ENCODE measurements around the gene ITGB8.

The ITGB8 gene

GRCh38 chr7:20417675-20418382 is 87.1 kb downstream of the ITGB8 start:
- no peak for DNase-seq (ENCODE audit: low read depth in 2 of 3, low spot score in 1 of 3)

- no peak for DNase-seq (ENCODE audit: low read depth in 2 of 3, low spot score in 1 of 3)
These were observed 93.8 kb downstream of the ITGB8 start for GRCh38 chr7:20424500-20424899.

- DNase-seq (ENCODE audit: low read depth in 2 of 3, low spot score in 1 of 3), result no peak
These were observed 100.0 kb downstream of the ITGB8 start for GRCh38 chr7:20430664-20431063.

DNA sequence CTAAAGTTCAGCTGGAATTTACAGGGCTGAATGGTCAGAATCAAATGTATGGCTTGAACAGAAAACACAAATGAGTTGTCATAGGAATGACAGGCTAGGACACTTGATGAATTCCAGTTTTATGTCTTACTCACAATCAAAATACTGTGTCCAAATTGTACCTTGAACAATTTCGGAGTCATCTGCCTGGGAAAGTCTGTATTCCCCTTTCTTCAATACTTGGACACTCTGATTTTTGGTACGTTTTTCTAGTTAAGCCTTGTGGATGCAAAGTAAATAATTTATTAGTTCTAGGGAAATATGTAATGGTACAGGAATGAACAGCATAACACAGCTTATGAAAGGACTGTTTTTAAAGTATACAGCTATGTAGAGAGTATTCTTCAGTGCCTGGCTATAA is 100.4 kb downstream of the ITGB8 start:
- no peak for DNase-seq (ENCODE audit: low read depth in 2 of 3, low spot score in 1 of 3)

DNA sequence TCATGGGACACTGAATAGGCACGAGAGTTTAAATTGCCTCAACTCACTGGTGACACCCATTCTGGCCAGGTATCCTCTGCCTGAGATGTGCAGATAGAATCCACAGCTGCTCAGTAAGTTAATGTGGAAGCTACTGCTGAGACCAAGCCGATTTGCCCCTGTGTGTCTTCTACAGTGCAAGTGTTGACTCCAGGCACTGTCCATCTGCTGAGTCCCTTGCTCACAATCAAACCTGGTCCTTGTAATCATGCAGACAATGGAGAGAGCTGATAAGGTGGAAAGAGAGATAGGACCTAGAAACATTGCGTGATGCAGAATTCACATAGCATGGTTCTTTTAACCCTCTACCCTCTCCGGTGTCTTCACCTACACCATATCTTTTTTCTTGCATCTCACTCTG is 101.4 kb downstream of the ITGB8 start:
- no peak for DNase-seq (ENCODE audit: low read depth in 2 of 3, low spot score in 1 of 3)

DNA sequence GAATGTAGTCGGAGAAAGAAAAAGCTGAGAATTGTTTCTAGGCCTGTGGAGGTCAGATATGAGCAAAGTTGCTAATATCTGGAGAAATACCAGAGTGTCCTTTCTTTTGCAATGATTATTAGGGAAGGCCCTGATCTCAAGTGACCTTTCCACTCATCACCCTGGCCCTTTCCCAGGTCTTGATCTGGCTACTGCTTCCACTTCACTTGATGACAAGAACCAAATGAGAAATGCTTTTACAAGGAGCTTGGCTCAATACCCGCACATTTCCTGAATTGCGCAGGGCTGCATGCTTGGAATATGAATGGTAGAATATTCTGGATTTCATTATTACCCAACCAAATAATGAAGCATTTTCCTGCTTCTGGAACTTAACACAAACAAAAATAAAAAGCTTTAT is 104.6 kb downstream of the ITGB8 start:
- DNase-seq (ENCODE audit: low read depth in 2 of 3, low spot score in 1 of 3), result no peak

DNA sequence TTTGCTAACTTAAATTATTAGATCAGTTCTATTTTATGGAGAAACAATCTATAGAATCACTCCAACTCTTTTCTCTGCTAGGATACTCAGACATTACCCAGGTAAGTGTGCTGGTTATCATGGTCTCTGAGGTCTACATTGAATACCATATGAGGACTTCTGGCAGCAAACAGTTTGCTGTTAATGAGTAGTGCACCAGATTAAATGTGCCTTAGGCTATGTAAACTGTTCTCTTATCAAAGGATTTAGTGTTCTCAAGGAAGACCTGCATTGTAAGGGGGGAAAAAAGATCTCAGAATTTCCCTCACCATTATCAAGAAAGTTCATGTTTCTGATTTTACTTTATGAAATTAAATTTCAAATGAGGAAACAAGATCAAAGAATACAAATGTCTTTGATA is 107.5 kb downstream of the ITGB8 start:
- DNase-seq (ENCODE audit: low read depth in 2 of 3, low spot score in 1 of 3), result no peak

- DNase-seq (ENCODE audit: low read depth in 2 of 3, low spot score in 1 of 3), result no peak
These were observed 108.1 kb downstream of the ITGB8 start for GRCh38 chr7:20438694-20439376.

GRCh38 chr7:20439416-20440185 is 108.9 kb downstream of the ITGB8 start:
- no peak for DNase-seq (ENCODE audit: low read depth in 2 of 3, low spot score in 1 of 3)

DNA sequence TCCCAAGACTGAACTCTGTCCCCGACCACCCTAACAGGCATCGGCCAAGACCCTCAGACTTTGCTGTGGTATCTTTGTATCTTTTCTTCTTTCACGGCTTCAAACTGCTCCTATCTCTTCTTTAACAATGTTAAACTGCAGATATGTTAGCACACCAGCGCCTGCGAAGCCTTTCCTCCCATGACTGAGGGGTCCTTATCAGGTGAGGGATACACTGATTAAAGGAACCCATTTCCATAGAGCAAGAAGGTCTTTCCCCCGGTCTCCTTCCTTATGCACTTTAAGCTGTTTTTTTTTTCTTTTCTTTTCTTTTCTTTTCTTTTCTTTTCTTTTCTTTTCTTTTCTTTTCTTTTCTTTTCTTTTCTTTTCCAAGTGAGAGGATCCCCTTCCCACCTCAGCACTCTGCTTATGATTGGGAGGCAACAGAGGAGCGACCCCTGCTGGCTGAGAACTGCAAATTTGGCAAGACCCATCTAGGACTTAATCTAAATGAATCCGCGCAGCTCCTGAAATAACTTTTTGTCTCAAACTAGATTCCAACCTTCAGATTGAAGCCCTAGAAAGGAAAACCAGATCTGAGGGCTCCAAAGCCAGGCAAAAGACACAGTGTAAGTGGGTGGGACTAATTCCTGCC is 109.9 kb downstream of the ITGB8 start:
- no peak for DNase-seq (ENCODE audit: low read depth in 2 of 3, low spot score in 1 of 3)

GRCh38 chr7:20441346-20441745 is 110.6 kb downstream of the ITGB8 start:
- DNase-seq (ENCODE audit: low read depth in 2 of 3, low spot score in 1 of 3), result no peak

GRCh38 chr7:20441991-20442441 is 111.3 kb downstream of the ITGB8 start:
- DNase-seq (ENCODE audit: low read depth in 2 of 3, low spot score in 1 of 3), result no peak

DNA sequence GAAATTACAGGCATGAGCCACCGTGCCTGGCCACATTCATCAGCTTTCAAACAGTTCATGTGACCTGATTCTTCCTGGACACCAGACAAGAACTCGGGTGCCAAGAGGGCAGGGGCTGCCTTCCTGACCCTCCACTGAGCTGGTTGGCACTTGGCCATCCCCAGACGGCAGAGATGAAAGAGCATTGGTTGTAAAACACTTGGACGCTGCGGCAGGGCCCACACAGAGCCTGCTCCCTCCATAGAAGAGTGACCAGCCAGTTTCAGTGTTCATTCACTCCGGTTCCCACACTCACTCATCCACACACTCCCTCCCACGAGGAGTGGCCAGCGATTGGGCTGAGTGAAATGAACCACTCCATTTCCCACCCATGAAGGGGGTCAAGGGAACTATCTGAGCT is 112.3 kb downstream of the ITGB8 start:
- no peak for DNase-seq (ENCODE audit: low read depth in 2 of 3, low spot score in 1 of 3)

GRCh38 chr7:20444030-20444800 is 113.5 kb downstream of the ITGB8 start:
- no peak for DNase-seq (ENCODE audit: low read depth in 2 of 3, low spot score in 1 of 3)

DNA sequence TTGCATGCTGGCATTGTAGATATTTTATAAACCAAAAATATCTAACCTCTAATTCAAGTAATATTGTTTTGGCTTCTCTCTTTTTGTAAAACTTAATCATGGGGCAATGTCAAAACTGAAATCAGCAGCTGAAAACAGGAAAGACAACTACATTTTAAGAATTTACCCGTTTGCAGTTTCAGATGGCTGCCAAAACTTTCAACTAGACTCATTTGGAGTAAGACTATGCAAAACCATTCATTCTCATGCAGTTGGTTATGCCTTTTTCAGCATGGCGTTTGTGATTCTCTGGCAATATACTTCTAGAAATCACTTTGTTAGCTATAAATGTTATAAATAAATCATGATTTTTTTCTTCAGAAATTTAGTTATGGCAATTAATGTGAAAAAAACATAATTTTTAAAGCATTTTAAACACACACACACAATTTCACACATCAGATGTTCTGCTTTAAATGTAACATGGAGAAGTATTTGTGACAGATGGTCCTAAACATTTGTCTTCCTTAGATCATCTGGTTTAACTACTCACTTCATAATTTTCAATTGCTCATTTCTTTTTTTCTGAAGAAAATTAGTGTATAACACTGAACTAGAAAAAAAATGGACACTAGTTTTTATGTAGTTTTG is 116.4 kb downstream of the ITGB8 start:
- no peak for DNase-seq (ENCODE audit: low read depth in 2 of 3, low spot score in 1 of 3)

- no peak for DNase-seq (ENCODE audit: low read depth in 2 of 3, low spot score in 1 of 3)
These were observed 118.5 kb downstream of the ITGB8 start for GRCh38 chr7:20449176-20449575.

- DNase-seq (ENCODE audit: low read depth in 2 of 3, low spot score in 1 of 3), result no peak
These were observed 119.8 kb downstream of the ITGB8 start for GRCh38 chr7:20450536-20450935.

DNA sequence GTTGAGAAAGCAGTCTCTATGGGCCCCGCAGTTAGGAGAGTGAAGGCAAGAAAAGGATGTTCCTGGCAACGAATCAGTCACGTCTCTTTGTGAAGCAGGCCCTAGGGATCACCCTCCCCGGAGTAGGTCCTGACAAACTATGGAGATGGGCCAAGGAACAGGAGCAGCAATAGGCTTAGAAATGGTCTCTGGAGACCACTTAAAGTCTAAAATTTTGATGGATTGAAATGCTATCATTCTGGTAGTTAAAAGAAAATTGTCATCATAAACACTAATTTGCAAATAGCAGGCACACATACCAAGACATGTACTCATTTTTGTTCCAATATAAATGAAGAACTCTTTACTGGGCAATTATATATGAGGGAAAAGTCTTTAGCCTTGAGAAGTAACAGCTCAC is 123.5 kb downstream of the ITGB8 start:
- DNase-seq (ENCODE audit: low read depth in 2 of 3, low spot score in 1 of 3), result no peak

- no peak for DNase-seq (ENCODE audit: low read depth in 2 of 3, low spot score in 1 of 3)
These were observed 126.0 kb downstream of the ITGB8 start for GRCh38 chr7:20456701-20457100.

- no peak for DNase-seq (ENCODE audit: low read depth in 2 of 3, low spot score in 1 of 3)
These were observed 127.8 kb downstream of the ITGB8 start for GRCh38 chr7:20458521-20458920.
